Prostate gland (tissue), 2 donors: ENCODE data around the gene TMEM250. TPM values are rescaled to one million over a fixed set of nuclear protein-coding genes. Genes with fewer than 3 reads are reported as not detected.

Experiments used
- DNase-seq: peaks from one replicate; pipeline ENCODE4 v3.0.0-alpha.2; 2019; ENCODE audit warnings: low spot score
- H3K27ac ChIP-seq, 2 donors: fragments of 200-600 bp; sonication (generic); 2 replicates each; pipeline ENCODE4 v1.5.1; 2017 to 2019
- H3K27me3 ChIP-seq: fragments of 200-600 bp; sonication (generic); replicated peaks from 2 replicates; pipeline ENCODE4 v1.5.1; 2019; ENCODE audit not compliant: insufficient read depth
- H3K36me3 ChIP-seq, 2 donors: fragments of 200-600 bp; sonication (generic); 1 replicate in 1 of 2; 2 replicates in 1 of 2; pipeline versions ENCODE4 v1.5.1 to v1.8.1; 2017 to 2019
- H3K4me1 ChIP-seq: fragments of 200-600 bp; sonication (generic); replicated peaks from 2 replicates; pipeline ENCODE4 v1.5.1; 2019
- H3K4me3 ChIP-seq, 2 donors: fragments of 200-600 bp; sonication (generic); 2 replicates each; pipeline ENCODE4 v1.5.1; 2017 to 2019
- H3K9me3 ChIP-seq: fragments of 200-600 bp; sonication (generic); 2 replicates; pipeline ENCODE4 v1.5.1; 2017
- CTCF ChIP-seq, 4 experiments: fragments of 200-600 bp in 2 of 4; fragments of 450-650 bp in 2 of 4; sonication (generic) in 2 of 4; IDR thresholded peaks; 1 replicate in 3 of 4; 2 replicates in 1 of 4; pipeline ENCODE4 v1.5.1; 2016 to 2019; ENCODE audit warnings: antibody characterized with exemption in 4 of 4, mild to moderate bottlenecking in 2 of 4, moderate library complexity in 2 of 4
- POLR2A ChIP-seq: fragments of 450-650 bp; IDR thresholded peaks from one replicate; pipeline ENCODE4 v1.6.1; 2016; ENCODE audit warnings: antibody characterized with exemption, mild to moderate bottlenecking
- POLR2AphosphoS5 ChIP-seq: sonication (generic); formaldehyde crosslinking; IDR thresholded peaks from one replicate; pipeline ENCODE4 v1.6.1; 2017; ENCODE audit warnings: antibody characterized with exemption
- WGBS: methylation state at CpG from one replicate; pipeline ENCODE4 v1.1.5; 2018; 5-methylcytosine and 5-hydroxymethylcytosine counted together
- intact Hi-C: fragments of 100-400 bp; cut with DNase I; formaldehyde crosslinking; loops from one replicate; pipeline ENCODE4 v1.14.2; 2022
- total RNA-seq, 2 donors: library from RNA; depleted of rRNA; stranded (reverse); fragments of >200 nt; gene quantifications; one replicate each; pipeline ENCODE4 v1.1.0, GENCODE V29; 2016

TMEM250 gene
- total RNA-seq, 2 donors from 2014 or later, result 44.7 to 65.1 TPM

DNA sequence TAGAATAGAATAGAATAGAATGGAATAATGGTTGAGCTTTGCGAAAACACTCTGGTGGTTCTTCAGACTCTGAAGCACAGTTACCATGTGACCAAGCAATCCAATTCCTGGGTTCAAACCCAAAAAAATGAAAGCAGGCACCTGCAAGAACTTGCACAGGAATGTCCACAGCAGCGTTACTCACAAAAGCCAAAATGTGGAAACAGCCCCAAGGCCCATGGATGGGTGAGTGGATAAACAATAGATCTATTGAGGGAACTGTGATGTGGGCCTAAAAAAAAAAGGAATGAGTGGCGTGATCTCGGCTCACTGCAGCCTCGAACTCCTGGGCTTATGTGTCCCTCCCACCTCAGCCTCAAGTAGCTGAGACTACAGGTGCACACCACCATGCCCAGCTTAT, 21.4 kb upstream of the TMEM250 start:
- intact Hi-C loops, result no loop called here

DNA sequence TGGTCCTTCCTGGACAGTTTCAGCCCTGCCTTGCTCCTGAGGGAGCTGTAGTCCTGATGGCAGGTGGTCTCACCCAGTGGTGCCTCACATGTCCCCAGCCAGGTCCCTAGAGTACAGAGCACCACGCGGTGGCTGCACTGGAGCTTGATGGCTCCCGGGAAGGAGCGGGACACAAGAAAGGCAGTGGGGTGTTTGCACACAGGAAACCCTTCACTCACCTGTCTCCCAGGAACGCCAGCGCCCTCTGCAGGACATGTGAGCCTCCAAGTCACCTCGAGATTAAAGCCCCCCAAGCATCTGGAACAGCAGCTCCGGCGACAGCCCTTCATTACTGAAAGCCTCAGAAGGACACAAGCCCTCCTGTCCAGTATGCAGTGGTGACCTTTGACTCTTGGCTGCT, 19.9 kb upstream of the TMEM250 start:
- Histone ChIP-seq H3K36me3 (no peaks in the 10 kb centered on the region), H3K4me1 (no peaks in the 10 kb centered on the region), H3K27me3 (no peaks in the 10 kb centered on the region), H3K27ac (no peak overlapping the region), H3K4me3 (no peak overlapping the region), H3K9me3 (no peaks in the 10 kb centered on the region)
- TF ChIP-seq POLR2AphosphoS5, result no peak
- TF ChIP-seq POLR2A, result no peak
- no peak for TF ChIP-seq CTCF (IDR thresholded peaks at IDR 0.05)
- WGBS, result 22% methylated on average over 9 of the region's 9 CpGs
- intact Hi-C loops, result loop anchor here (5.0 kb wide), 1 partner anchor 144 kb away; no protein-coding TSS in a partner anchor
- DNase-seq, result no peak

More for the DNA sequence above, 21.4 kb upstream of the TMEM250 start:
- WGBS, result 61% methylated on average over 5 of the region's 5 CpGs
- Histone ChIP-seq H3K4me3 (no peak overlapping the region), H3K9me3 (no peaks in the 10 kb centered on the region), H3K36me3 (no peaks in the 10 kb centered on the region), H3K27me3 (no peaks in the 10 kb centered on the region), H3K4me1 (no peaks in the 10 kb centered on the region), H3K27ac (no peak overlapping the region)
- DNase-seq, result no peak
- no peak for TF ChIP-seq POLR2A
- TF ChIP-seq CTCF (IDR thresholded peaks at IDR 0.05), result no peak

GRCh38 chr9:136137321-136138265, 18.9 kb upstream of the TMEM250 start:
- H3K27ac ChIP-seq, result no peak overlapping the region
- 75% methylated on average over 27 of the region's 27 CpGs for WGBS
- no peaks in the 10 kb centered on the region for H3K27me3 ChIP-seq
- intact Hi-C loops, result loop anchor here (5.0 kb wide), 1 partner anchor 145 kb away; no protein-coding TSS in a partner anchor
- no peak for DNase-seq
- no peaks in the 10 kb centered on the region for H3K36me3 ChIP-seq
- TF ChIP-seq POLR2A, result no peak
- no peak for TF ChIP-seq CTCF (IDR thresholded peaks at IDR 0.05)
- TF ChIP-seq POLR2AphosphoS5, result no peak
- H3K9me3 ChIP-seq, result no peaks in the 10 kb centered on the region
- H3K4me1 ChIP-seq, result no peaks in the 10 kb centered on the region
- no peak overlapping the region for H3K4me3 ChIP-seq

GRCh38 chr9:136136127-136136925, 17.7 kb upstream of the TMEM250 start:
- Histone ChIP-seq H3K27me3 (no peaks in the 10 kb centered on the region), H3K4me3 (no peak overlapping the region), H3K9me3 (no peaks in the 10 kb centered on the region), H3K27ac (no peak overlapping the region), H3K4me1 (no peaks in the 10 kb centered on the region), H3K36me3 (no peaks in the 10 kb centered on the region)
- intact Hi-C loops, result loop anchor here (5.0 kb wide), 1 partner anchor 146 kb away; no protein-coding TSS in a partner anchor
- 85% methylated on average over 33 of the region's 33 CpGs for WGBS
- TF ChIP-seq POLR2A, result no peak
- TF ChIP-seq CTCF (IDR thresholded peaks at IDR 0.05), result no peak
- no peak for TF ChIP-seq POLR2AphosphoS5
- no peak for DNase-seq
